Neural crest cell (in vitro differentiated cells): ENCODE results near the gene SAMD8. TPM values are rescaled to one million over a fixed set of nuclear protein-coding genes. Genes with fewer than 3 reads are reported as not detected.
"Not testable (repeated sequence)": the region's sequence is repeated elsewhere in the genome, so short reads cannot be mapped to it uniquely, and the experiment has no call there.

Experiments
- DNase-seq: peaks from one replicate; pipeline ENCODE4 v3.0.0; 2021; ENCODE audit warnings: low read depth, mixed read lengths, low spot score
- H3K27ac Mint-ChIP-seq: one replicate; pipeline ENCODE4 v1.8.0; 2021; ENCODE audit warnings: mild to moderate bottlenecking, mixed read lengths; ENCODE audit not compliant: unreplicated experiment
- H3K27me3 Mint-ChIP-seq: 2 replicates; pipeline ENCODE4 v1.8.0; 2021; ENCODE audit warnings: low read depth, mild to moderate bottlenecking, mixed read lengths
- H3K36me3 Mint-ChIP-seq: 2 replicates; pipeline ENCODE4 v1.8.0; 2021; ENCODE audit warnings: low read depth, mild to moderate bottlenecking, mixed read lengths
- H3K4me1 Mint-ChIP-seq: 2 replicates; pipeline ENCODE4 v1.8.0; 2021; ENCODE audit warnings: mixed read lengths
- H3K4me3 Mint-ChIP-seq: one replicate; pipeline ENCODE4 v1.8.0; 2021; ENCODE audit warnings: mild to moderate bottlenecking, mixed read lengths
- H3K9me3 Mint-ChIP-seq: 2 replicates; pipeline ENCODE4 v1.8.0; 2021; ENCODE audit warnings: mixed read lengths
- total RNA-seq: library from RNA; stranded (reverse); gene quantifications from 2 replicates; pipeline ENCODE4 v1.2.1, GENCODE V29; 2021
- TF ChIP-seq, protein P1 (sequence below): fragments of 200-600 bp; sonication (generic); conservative IDR thresholded peaks from 2 replicates; pipeline ENCODE4 v1.5.0; 2021; ENCODE audit warnings: antibody characterized with exemption, mild to moderate bottlenecking

Gene SAMD8
- total RNA-seq, 1 donor from 2014 or later = 18.7 TPM

DNA sequence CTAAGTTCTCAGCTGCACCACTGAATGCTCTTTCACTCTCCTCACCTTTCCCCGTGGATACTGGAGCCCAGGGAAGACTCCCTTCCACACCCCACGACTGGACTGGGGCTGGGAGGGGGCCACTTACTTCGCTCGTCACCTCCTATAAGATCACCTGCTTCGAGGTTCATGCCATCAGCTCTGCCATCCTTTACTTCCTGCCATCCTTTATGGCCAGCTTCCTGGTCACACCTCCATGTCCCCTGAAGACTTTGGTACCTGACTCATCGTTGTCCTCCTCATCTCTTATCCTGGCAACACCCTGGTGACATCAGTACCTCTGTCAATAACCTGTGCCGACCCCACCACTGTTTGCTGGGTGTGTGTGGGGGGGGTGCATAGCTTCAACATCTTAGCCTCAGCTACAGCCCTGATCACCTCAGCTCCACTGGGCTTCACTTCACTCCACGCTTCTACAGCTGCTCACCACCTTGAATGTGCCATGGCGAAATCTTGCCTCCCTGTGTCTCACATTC, 90.4 kb downstream of the SAMD8 start:
- TF ChIP-seq, protein P1, sequence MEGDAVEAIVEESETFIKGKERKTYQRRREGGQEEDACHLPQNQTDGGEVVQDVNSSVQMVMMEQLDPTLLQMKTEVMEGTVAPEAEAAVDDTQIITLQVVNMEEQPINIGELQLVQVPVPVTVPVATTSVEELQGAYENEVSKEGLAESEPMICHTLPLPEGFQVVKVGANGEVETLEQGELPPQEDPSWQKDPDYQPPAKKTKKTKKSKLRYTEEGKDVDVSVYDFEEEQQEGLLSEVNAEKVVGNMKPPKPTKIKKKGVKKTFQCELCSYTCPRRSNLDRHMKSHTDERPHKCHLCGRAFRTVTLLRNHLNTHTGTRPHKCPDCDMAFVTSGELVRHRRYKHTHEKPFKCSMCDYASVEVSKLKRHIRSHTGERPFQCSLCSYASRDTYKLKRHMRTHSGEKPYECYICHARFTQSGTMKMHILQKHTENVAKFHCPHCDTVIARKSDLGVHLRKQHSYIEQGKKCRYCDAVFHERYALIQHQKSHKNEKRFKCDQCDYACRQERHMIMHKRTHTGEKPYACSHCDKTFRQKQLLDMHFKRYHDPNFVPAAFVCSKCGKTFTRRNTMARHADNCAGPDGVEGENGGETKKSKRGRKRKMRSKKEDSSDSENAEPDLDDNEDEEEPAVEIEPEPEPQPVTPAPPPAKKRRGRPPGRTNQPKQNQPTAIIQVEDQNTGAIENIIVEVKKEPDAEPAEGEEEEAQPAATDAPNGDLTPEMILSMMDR = no peak
- no peak overlapping the region for H3K4me3 Mint-ChIP-seq
- H3K36me3 Mint-ChIP-seq = no peaks in the 10 kb centered on the region
- no peaks in the 10 kb centered on the region for H3K9me3 Mint-ChIP-seq
- DNase-seq = no peak
- no peaks in the 10 kb centered on the region for H3K27me3 Mint-ChIP-seq
- H3K27ac Mint-ChIP-seq = peak overlapping the region; percentile 69
- H3K4me1 Mint-ChIP-seq = peaks cover 14% of the 10 kb centered on the region

DNA sequence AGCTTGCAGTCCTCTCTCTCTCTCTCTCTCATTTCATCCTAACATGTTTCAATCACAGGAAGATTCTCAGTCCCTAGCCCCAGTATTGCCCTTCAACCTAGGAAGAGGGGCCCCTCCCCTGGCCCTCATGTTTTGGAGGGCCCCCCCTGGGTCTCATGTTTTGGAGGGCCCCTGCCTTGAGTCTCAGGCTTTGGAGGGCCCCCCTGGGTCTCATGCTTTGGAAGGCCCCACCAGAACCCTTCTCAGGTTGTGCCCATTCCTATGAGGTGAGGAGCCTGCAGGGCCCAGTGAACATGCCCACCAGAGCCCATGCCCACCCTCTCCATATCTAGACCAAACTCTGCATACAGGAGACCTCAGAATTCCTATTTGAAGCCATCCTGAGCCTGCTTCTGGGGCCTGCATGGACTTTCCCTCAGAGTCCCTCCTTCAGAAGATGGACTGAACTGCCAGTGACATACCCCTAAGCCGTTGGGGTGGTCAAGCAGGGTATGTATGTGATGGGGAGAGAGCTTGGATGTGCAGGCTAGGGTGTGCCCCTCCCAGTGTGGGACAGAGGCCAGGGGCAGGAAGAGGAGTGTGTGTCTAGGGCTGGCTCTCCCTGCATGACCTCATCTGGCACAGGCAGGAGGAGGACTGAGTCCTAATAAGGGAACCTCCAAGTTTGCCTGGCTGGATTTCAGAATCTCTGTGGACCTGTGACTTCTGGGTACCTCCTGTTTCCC, 91.0 kb downstream of the SAMD8 start:
- no peaks in the 10 kb centered on the region for H3K27me3 Mint-ChIP-seq
- H3K9me3 Mint-ChIP-seq = no peaks in the 10 kb centered on the region
- H3K4me1 Mint-ChIP-seq = peaks cover 8% of the 10 kb centered on the region
- DNase-seq = no peak
- H3K4me3 Mint-ChIP-seq = peak overlapping the region; percentile 41
- peak overlapping the region; percentile 69 for H3K27ac Mint-ChIP-seq
- no peaks in the 10 kb centered on the region for H3K36me3 Mint-ChIP-seq
- TF ChIP-seq, protein P1 = no peak

DNA sequence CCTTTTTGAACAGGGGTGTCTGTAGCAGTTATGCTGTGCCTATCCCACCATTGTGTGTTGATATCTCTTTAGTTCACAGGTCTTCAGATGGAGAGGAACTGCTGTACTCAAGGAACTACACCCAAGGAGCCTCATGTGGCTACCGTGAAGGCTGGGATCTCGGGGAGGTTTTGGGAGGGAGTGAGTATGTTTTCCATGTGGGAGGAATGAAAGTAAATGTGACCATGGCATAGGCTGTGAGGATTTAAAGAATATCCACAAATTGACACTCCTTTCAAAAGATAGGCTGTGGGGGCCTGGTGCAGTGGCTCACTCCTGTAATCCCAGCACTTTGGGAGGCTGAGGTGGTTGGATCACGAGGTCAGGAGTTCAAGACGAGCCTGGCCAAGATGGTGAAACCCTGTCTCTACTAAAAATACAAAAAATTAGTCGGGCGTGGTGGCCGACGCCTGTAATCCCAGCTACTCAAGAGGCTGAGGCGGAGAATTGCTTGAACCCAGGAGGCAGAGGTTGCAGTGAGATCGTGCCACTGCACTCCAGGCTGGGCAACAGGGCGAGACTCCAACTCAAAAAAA, 91.7 kb downstream of the SAMD8 start:
- not testable (repeated sequence) for H3K27me3 Mint-ChIP-seq, H3K9me3 Mint-ChIP-seq, H3K36me3 Mint-ChIP-seq, DNase-seq, H3K4me1 Mint-ChIP-seq, H3K4me3 Mint-ChIP-seq, H3K27ac Mint-ChIP-seq

DNA sequence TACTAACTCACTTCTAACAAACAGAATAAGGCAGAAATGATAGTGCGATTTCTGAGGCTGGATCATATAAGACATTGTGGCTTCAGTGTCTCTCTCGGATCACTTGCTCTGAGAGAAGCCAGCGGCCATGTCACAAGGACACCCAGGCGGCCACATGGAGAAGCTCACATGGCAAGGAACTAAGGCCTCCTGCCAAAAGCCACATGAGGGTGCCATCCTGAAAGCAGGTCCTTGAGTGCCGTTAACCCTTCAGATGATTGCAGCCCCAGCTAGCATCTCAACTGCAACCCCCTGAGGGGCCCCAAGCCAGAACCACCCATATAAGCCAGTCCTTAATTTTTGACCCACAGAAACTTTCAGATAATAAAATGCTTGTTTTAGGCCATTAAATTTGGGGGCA, 92.3 kb downstream of the SAMD8 start:
- no peak for DNase-seq
- Mint-ChIP-seq H3K27me3 (no peaks in the 10 kb centered on the region), H3K4me3 (peak overlapping the region; percentile 51), H3K36me3 (no peaks in the 10 kb centered on the region), H3K4me1 (no peaks in the 10 kb centered on the region), H3K27ac (no peak overlapping the region), H3K9me3 (no peaks in the 10 kb centered on the region)
- TF ChIP-seq, protein P1 = no peak

DNA sequence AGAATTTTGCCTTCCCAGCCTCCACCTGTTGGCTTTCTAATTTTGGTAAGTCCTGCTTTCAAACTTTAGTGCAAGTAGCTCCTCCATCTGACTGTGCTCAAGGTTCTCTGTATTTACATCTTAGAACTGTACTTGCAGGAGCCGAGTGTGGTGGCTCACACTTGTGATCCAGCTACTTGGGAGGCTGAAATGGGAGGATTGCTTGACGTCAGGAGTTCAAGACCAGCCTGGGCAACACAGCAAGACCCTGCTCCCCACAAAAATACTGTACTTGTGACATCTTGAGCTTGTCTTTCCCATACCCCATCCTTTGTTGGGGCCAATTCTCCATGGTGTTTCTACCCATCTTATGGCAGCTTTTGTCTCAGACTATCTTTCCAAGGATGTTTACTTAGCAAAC, 94.5 kb downstream of the SAMD8 start:
- Mint-ChIP-seq H3K9me3 (no peaks in the 10 kb centered on the region), H3K36me3 (no peaks in the 10 kb centered on the region), H3K4me3 (no peak overlapping the region), H3K27ac (no peak overlapping the region), H3K4me1 (peaks cover 4% of the 10 kb centered on the region), H3K27me3 (no peaks in the 10 kb centered on the region)
- no peak for DNase-seq
- TF ChIP-seq, protein P1 = no peak

DNA sequence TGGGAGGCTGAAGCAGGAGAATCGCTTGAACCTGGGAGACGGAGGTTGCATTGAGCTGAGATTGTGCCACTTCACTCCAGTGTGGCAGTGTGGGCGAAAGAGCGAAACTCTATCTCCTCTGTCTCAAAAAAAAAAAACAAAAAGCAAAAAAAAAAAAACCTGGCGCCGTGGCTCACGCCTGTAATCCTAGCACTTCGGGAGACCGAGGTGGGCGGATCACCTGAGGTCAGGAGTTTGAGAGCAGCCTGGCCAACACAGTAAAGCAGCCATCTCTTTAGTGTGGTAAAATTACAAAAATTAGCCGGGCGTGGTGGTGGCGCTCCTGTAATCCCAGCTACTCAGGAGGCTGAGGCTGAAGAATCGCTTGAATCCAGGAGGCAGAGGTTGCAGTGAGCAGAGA, 95.2 kb downstream of the SAMD8 start:
- H3K36me3 Mint-ChIP-seq, H3K4me1 Mint-ChIP-seq, H3K27me3 Mint-ChIP-seq, DNase-seq, H3K27ac Mint-ChIP-seq, H3K9me3 Mint-ChIP-seq: not testable (repeated sequence)
- H3K4me3 Mint-ChIP-seq = peak overlapping the region; percentile 68
